Liver (tissue), 9 donors: ENCODE data around the gene MED12L. TPM values are rescaled to one million over a fixed set of nuclear protein-coding genes. Genes with fewer than 3 reads are reported as not detected.

Experiments used
- DNase-seq: peaks from one replicate; pipeline ENCODE4 v3.0.0-alpha.2; 2017; ENCODE audit warnings: low spot score
- H3K27ac ChIP-seq, 2 donors: one replicate each; pipeline ENCODE4 v1.7.0; 2013; ENCODE audit warnings: inconsistent platforms in 2 of 2, low read length in 2 of 2, control low read depth in 1 of 2, low read depth in 1 of 2, mild to moderate bottlenecking in 1 of 2
- H3K27me3 ChIP-seq, 4 donors: one replicate each; pipeline versions ENCODE4 v1.6.1 to v1.7.0; 2013; ENCODE audit warnings: low read length in 3 of 4, inconsistent platforms in 1 of 4, mild to moderate bottlenecking in 1 of 4, moderate library complexity in 1 of 4; ENCODE audit not compliant: control insufficient read depth in 4 of 4, insufficient read depth in 4 of 4
- H3K36me3 ChIP-seq, 4 donors: one replicate each; pipeline versions ENCODE4 v1.6.1 to v1.7.0; 2013; ENCODE audit warnings: low read length in 3 of 4, mild to moderate bottlenecking in 3 of 4, low read depth in 1 of 4, moderate library complexity in 1 of 4; ENCODE audit not compliant: control insufficient read depth in 4 of 4, insufficient read depth in 3 of 4
- H3K4me1 ChIP-seq, 4 donors: one replicate each; pipeline versions ENCODE4 v1.6.1 to v1.7.0; 2013; ENCODE audit warnings: low read length in 3 of 4, mild to moderate bottlenecking in 3 of 4, moderate library complexity in 1 of 4; ENCODE audit not compliant: control insufficient read depth in 4 of 4, insufficient read depth in 4 of 4
- H3K4me3 ChIP-seq, 3 donors: one replicate each; pipeline versions ENCODE4 v1.6.1 to v1.7.0; 2013; ENCODE audit warnings: low read length in 3 of 3, control low read depth in 1 of 3, low read depth in 1 of 3, mild to moderate bottlenecking in 1 of 3
- H3K9ac ChIP-seq, 2 donors: one replicate each; pipeline ENCODE4 v1.7.0; 2013; ENCODE audit warnings: low read length in 2 of 2, mild to moderate bottlenecking in 2 of 2, moderate library complexity in 2 of 2, control low read depth in 1 of 2, low read depth in 1 of 2
- H3K9me3 ChIP-seq, 4 donors: one replicate each; pipeline versions ENCODE4 v1.6.1 to v1.7.0; 2013; ENCODE audit warnings: low read length in 3 of 4; ENCODE audit not compliant: control insufficient read depth in 4 of 4
- ATF3 ChIP-seq: IDR thresholded peaks from 2 replicates; pipeline ENCODE4 v1.6.1; 2016; ENCODE audit warnings: antibody characterized with exemption
- EGR1 ChIP-seq, 2 donors: IDR thresholded peaks; 2 replicates each; pipeline ENCODE4 v1.6.1; 2016 to 2018; ENCODE audit warnings: antibody characterized with exemption in 2 of 2, low read depth in 2 of 2
- FOXA1 ChIP-seq: IDR thresholded peaks from 2 replicates; pipeline ENCODE4 v1.6.1; 2016; ENCODE audit warnings: antibody characterized with exemption
- FOXA2 ChIP-seq: IDR thresholded peaks from 2 replicates; pipeline ENCODE4 v1.6.1; 2016; ENCODE audit warnings: antibody characterized with exemption
- GABPA ChIP-seq, 2 donors: IDR thresholded peaks in 1 of 2; conservative IDR thresholded peaks in 1 of 2; 2 replicates each; pipeline ENCODE4 v1.6.1; 2016; ENCODE audit warnings: antibody characterized with exemption in 2 of 2, mild to moderate bottlenecking in 1 of 2, moderate library complexity in 1 of 2
- HNF4A ChIP-seq, 2 donors: conservative IDR thresholded peaks; 2 replicates each; pipeline ENCODE4 v1.6.1; 2016; ENCODE audit warnings: antibody characterized with exemption in 2 of 2, mild to moderate bottlenecking in 2 of 2
- HNF4G ChIP-seq: IDR thresholded peaks from 2 replicates; pipeline ENCODE4 v1.6.1; 2016; ENCODE audit warnings: antibody characterized with exemption
- JUND ChIP-seq, 2 donors: IDR thresholded peaks; 2 replicates each; pipeline ENCODE4 v1.6.1; 2016; ENCODE audit warnings: antibody characterized with exemption in 2 of 2
- NR2F2 ChIP-seq: IDR thresholded peaks from 2 replicates; pipeline ENCODE4 v1.6.1; 2016; ENCODE audit warnings: antibody characterized with exemption
- RAD21 ChIP-seq, 2 donors: IDR thresholded peaks; 2 replicates each; pipeline ENCODE4 v1.6.1; 2016; ENCODE audit warnings: antibody characterized with exemption in 2 of 2, mild to moderate bottlenecking in 2 of 2
- REST ChIP-seq: IDR thresholded peaks from 2 replicates; pipeline ENCODE4 v1.6.1; 2016; ENCODE audit warnings: antibody characterized with exemption, mild to moderate bottlenecking
- RXRA ChIP-seq, 2 donors: IDR thresholded peaks; 2 replicates each; pipeline ENCODE4 v1.6.1; 2017 to 2018; ENCODE audit warnings: antibody characterized with exemption in 2 of 2, mild to moderate bottlenecking in 1 of 2
- SP1 ChIP-seq: IDR thresholded peaks from 2 replicates; pipeline ENCODE4 v1.6.1; 2018; ENCODE audit warnings: antibody characterized with exemption, mild to moderate bottlenecking
- TAF1 ChIP-seq: conservative IDR thresholded peaks from 2 replicates; pipeline ENCODE4 v1.6.1; 2016; ENCODE audit warnings: antibody characterized with exemption, mild to moderate bottlenecking
- YY1 ChIP-seq: IDR thresholded peaks from 2 replicates; pipeline ENCODE4 v1.6.1; 2016; ENCODE audit warnings: antibody characterized with exemption, mild to moderate bottlenecking
- ZBTB33 ChIP-seq: IDR thresholded peaks from 2 replicates; pipeline ENCODE4 v1.6.1; 2016; ENCODE audit warnings: antibody characterized with exemption
- WGBS: extraction: QIAGEN DNeasy Blood & Tissue Kit; methylation state at CpG from one replicate; pipeline ENCODE4 v1.1.7; 2013; 5-methylcytosine and 5-hydroxymethylcytosine counted together
- polyA plus RNA-seq, 2 donors: library from polyadenylated mRNA; stranded (reverse) in 1 of 2; unstranded in 1 of 2; fragments of 200-250 nt in 1 of 2; fragments of >200 nt in 1 of 2; fragmentation: Nextera tagmentation in 1 of 2; extraction: Ambion mirVana in 1 of 2; gene quantifications; one replicate each; pipeline versions ENCODE4 v1.2.1 to v1.2.3, GENCODE V29; 2013 to 2015
- total RNA-seq, 2 donors: library from RNA; depleted of rRNA; stranded (reverse); fragments of >200 nt; gene quantifications; one replicate each; pipeline ENCODE4 v1.2.3, GENCODE V29; 2014
- TF ChIP-seq, protein P1 (sequence below): fragments of 150-350 bp; IDR thresholded peaks from 2 replicates; pipeline ENCODE4 v1.5.1; 2017; ENCODE audit warnings: improper control_type of control experiment, low read depth, low read length; ENCODE audit not compliant: missing input control
- TF ChIP-seq, protein P2 (sequence below): IDR thresholded peaks from 2 replicates; pipeline ENCODE4 v1.6.1; 2016; ENCODE audit warnings: antibody characterized with exemption
- donor health status: healthy.
- donor health status: healthy.
- donor health status: healthy.
- donor health status: healthy.
- donor health status: healthy.

Gene MED12L
- total and polyA plus RNA-seq, 4 donors: 0.02 to 2.1 (median 0.49) TPM

DNA sequence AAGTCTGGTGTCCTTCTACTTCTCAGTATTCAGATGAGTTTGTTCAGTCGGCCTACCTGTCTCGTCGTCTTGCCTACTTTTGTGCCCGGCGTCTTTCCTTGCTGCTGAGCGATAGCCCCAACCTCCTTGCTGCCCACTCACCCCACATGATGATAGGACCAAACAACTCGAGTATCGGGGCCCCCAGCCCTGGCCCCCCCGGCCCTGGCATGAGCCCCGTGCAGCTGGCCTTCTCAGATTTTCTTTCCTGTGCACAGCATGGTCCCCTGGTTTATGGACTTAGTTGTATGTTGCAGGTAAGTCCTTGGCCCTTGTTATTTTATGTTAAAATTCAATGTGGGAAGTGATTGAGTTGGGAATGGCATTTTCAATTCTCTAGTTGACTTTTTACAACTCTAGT, 74.3 kb downstream of the MED12L start:
- TF ChIP-seq NR2F2: no peak
- no peak for TF ChIP-seq RXRA (IDR thresholded peaks at IDR 0.05)
- TF ChIP-seq RAD21 (IDR thresholded peaks at IDR 0.05): no peak
- TF ChIP-seq GABPA (IDR thresholded peaks at IDR 0.05 in 1 of 2, conservative IDR thresholded peaks at IDR 0.05 in 1 of 2): no peak
- no peak for TF ChIP-seq ATF3
- TF ChIP-seq HNF4G: no peak
- TF ChIP-seq YY1: no peak
- no peak for TF ChIP-seq SP1
- no peak for TF ChIP-seq TAF1
- TF ChIP-seq EGR1 (IDR thresholded peaks at IDR 0.05; ENCODE audit: low read depth in 2 of 2): no peak
- TF ChIP-seq JUND (IDR thresholded peaks at IDR 0.05): no peak
- no peak for TF ChIP-seq REST
- no peak for TF ChIP-seq FOXA1
- TF ChIP-seq, protein P1, sequence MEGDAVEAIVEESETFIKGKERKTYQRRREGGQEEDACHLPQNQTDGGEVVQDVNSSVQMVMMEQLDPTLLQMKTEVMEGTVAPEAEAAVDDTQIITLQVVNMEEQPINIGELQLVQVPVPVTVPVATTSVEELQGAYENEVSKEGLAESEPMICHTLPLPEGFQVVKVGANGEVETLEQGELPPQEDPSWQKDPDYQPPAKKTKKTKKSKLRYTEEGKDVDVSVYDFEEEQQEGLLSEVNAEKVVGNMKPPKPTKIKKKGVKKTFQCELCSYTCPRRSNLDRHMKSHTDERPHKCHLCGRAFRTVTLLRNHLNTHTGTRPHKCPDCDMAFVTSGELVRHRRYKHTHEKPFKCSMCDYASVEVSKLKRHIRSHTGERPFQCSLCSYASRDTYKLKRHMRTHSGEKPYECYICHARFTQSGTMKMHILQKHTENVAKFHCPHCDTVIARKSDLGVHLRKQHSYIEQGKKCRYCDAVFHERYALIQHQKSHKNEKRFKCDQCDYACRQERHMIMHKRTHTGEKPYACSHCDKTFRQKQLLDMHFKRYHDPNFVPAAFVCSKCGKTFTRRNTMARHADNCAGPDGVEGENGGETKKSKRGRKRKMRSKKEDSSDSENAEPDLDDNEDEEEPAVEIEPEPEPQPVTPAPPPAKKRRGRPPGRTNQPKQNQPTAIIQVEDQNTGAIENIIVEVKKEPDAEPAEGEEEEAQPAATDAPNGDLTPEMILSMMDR: no peak
- TF ChIP-seq, protein P2, sequence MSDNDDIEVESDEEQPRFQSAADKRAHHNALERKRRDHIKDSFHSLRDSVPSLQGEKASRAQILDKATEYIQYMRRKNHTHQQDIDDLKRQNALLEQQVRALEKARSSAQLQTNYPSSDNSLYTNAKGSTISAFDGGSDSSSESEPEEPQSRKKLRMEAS: no peak
- no peak for TF ChIP-seq FOXA2
- TF ChIP-seq ZBTB33: no peak
- 91% methylated on average over 10 of the region's 10 CpGs for WGBS
- DNase-seq: no peak

GRCh38 chr3:151165226-151165625, 79.8 kb downstream of the MED12L start:
- no peaks in the 10 kb centered on the region for H3K9me3 ChIP-seq
- no peak overlapping the region for H3K9ac ChIP-seq
- TF ChIP-seq EGR1 (IDR thresholded peaks at IDR 0.05; ENCODE audit: low read depth in 2 of 2) (no peak), HNF4G (no peak), TAF1 (no peak), RXRA (IDR thresholded peaks at IDR 0.05) (no peak), GABPA (IDR thresholded peaks at IDR 0.05 in 1 of 2, conservative IDR thresholded peaks at IDR 0.05 in 1 of 2) (no peak), FOXA1 (no peak), HNF4A (conservative IDR thresholded peaks at IDR 0.05) (no peak), JUND (IDR thresholded peaks at IDR 0.05) (no peak), ZBTB33 (no peak), RAD21 (IDR thresholded peaks at IDR 0.05) (no peak), YY1 (no peak), NR2F2 (no peak)
- TF ChIP-seq, protein P1: no peak
- TF ChIP-seq, protein P2: no peak
- H3K27ac ChIP-seq: no peak overlapping the region
- H3K36me3 ChIP-seq: no peaks in the 10 kb centered on the region
- H3K4me1 ChIP-seq: no peaks in the 10 kb centered on the region
- H3K27me3 ChIP-seq: no peaks in the 10 kb centered on the region
- no peak for DNase-seq
- WGBS: 92% methylated on average over 7 of the region's 7 CpGs
- H3K4me3 ChIP-seq: no peak overlapping the region

More for the DNA sequence above, 74.3 kb downstream of the MED12L start:
- no peaks in the 10 kb centered on the region for H3K9me3 ChIP-seq
- H3K27ac ChIP-seq: no peak overlapping the region
- no peaks in the 10 kb centered on the region for H3K4me1 ChIP-seq
- no peak overlapping the region for H3K4me3 ChIP-seq
- no peaks in the 10 kb centered on the region for H3K27me3 ChIP-seq
- no peaks in the 10 kb centered on the region for H3K36me3 ChIP-seq
- H3K9ac ChIP-seq: no peak overlapping the region
